HG03159 (cell line): ENCODE results near the gene TMEM184A.

ENCODE experiments used
- ATAC-seq: cut with Tn5 transposase; IDR thresholded peaks from one replicate; pipeline ENCODE4 v1.9.1; 2021; ENCODE audit warnings: mild to moderate bottlenecking, moderate library complexity; ENCODE audit not compliant: unreplicated experiment

TMEM184A gene

GRCh38 chr7:1505731-1506550, 50.1 kb downstream of the TMEM184A start:
- ATAC-seq = no peak

GRCh38 chr7:1503816-1504775, 51.9 kb downstream of the TMEM184A start, which contains the start of gene INTS1:
TSS of gene INTS1 (minus strand) at chr7:1504389. CDS start at chr7:1503960, 429 bp downstream.
- peak; percentile 80 for ATAC-seq

GRCh38 chr7:1503390-1503789, 52.6 kb downstream of the TMEM184A start:
- no peak for ATAC-seq

GRCh38 chr7:1502845-1503244, 53.2 kb downstream of the TMEM184A start:
- no peak for ATAC-seq

- ATAC-seq = no peak
Measured at GRCh38 chr7:1501487-1502270, 54.3 kb downstream of the TMEM184A start.

- no peak for ATAC-seq
Measured at GRCh38 chr7:1500064-1500807, 55.8 kb downstream of the TMEM184A start.

GRCh38 chr7:1499367-1500029, 56.5 kb downstream of the TMEM184A start:
- ATAC-seq = no peak

- no peak for ATAC-seq
Measured at GRCh38 chr7:1498370-1499305, 57.4 kb downstream of the TMEM184A start.

GRCh38 chr7:1497293-1497927, 58.6 kb downstream of the TMEM184A start:
- ATAC-seq = no peak

- ATAC-seq = no peak
Measured at GRCh38 chr7:1496531-1497292, 59.3 kb downstream of the TMEM184A start.

GRCh38 chr7:1495564-1496242, 60.3 kb downstream of the TMEM184A start:
- ATAC-seq = no peak

GRCh38 chr7:1494866-1495563, 61.0 kb downstream of the TMEM184A start:
- ATAC-seq = no peak

GRCh38 chr7:1494447-1494846, 61.6 kb downstream of the TMEM184A start:
- ATAC-seq = no peak

GRCh38 chr7:1493571-1493970, 62.4 kb downstream of the TMEM184A start:
- no peak for ATAC-seq

GRCh38 chr7:1493129-1493528, 62.9 kb downstream of the TMEM184A start:
- ATAC-seq = no peak

- no peak for ATAC-seq
Measured at GRCh38 chr7:1492640-1493039, 63.4 kb downstream of the TMEM184A start.
